Muscle layer of duodenum (tissue), 2 donors: ENCODE data around the gene RASIP1.
"Not testable (repeated sequence)": the region's sequence is repeated elsewhere in the genome, so short reads cannot be mapped to it uniquely, and the experiment has no call there.

Experiments used
- H3K27ac ChIP-seq: one replicate; pipeline ENCODE4 v1.7.0; 2013; ENCODE audit warnings: mild to moderate bottlenecking, low read length
- H3K27me3 ChIP-seq: one replicate; pipeline ENCODE4 v1.7.0; 2013; ENCODE audit warnings: low read depth, mild to moderate bottlenecking, control low read depth, low read length
- H3K36me3 ChIP-seq, 2 donors: one replicate each; pipeline ENCODE4 v1.7.0; 2013; ENCODE audit warnings: low read length in 2 of 2, control low read depth in 1 of 2, mild to moderate bottlenecking in 1 of 2; ENCODE audit not compliant: insufficient read depth in 2 of 2, control insufficient read depth in 1 of 2
- H3K4me1 ChIP-seq, 2 donors: one replicate each; pipeline ENCODE4 v1.7.0; 2013; ENCODE audit warnings: low read length in 2 of 2, mild to moderate bottlenecking in 2 of 2, control low read depth in 1 of 2, moderate library complexity in 1 of 2; ENCODE audit not compliant: insufficient read depth in 2 of 2, control insufficient read depth in 1 of 2
- H3K4me3 ChIP-seq, 2 donors: one replicate each; pipeline ENCODE4 v1.7.0; 2013; ENCODE audit warnings: low read length in 2 of 2, low read depth in 1 of 2, mild to moderate bottlenecking in 1 of 2
- H3K9me3 ChIP-seq, 2 donors: one replicate each; pipeline ENCODE4 v1.7.0; 2013; ENCODE audit warnings: low read length in 2 of 2, control low read depth in 1 of 2, mild to moderate bottlenecking in 1 of 2; ENCODE audit not compliant: control insufficient read depth in 1 of 2
- donor health status: healthy.

The RASIP1 gene, protein sequence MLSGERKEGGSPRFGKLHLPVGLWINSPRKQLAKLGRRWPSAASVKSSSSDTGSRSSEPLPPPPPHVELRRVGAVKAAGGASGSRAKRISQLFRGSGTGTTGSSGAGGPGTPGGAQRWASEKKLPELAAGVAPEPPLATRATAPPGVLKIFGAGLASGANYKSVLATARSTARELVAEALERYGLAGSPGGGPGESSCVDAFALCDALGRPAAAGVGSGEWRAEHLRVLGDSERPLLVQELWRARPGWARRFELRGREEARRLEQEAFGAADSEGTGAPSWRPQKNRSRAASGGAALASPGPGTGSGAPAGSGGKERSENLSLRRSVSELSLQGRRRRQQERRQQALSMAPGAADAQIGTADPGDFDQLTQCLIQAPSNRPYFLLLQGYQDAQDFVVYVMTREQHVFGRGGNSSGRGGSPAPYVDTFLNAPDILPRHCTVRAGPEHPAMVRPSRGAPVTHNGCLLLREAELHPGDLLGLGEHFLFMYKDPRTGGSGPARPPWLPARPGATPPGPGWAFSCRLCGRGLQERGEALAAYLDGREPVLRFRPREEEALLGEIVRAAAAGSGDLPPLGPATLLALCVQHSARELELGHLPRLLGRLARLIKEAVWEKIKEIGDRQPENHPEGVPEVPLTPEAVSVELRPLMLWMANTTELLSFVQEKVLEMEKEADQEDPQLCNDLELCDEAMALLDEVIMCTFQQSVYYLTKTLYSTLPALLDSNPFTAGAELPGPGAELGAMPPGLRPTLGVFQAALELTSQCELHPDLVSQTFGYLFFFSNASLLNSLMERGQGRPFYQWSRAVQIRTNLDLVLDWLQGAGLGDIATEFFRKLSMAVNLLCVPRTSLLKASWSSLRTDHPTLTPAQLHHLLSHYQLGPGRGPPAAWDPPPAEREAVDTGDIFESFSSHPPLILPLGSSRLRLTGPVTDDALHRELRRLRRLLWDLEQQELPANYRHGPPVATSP

DNA sequence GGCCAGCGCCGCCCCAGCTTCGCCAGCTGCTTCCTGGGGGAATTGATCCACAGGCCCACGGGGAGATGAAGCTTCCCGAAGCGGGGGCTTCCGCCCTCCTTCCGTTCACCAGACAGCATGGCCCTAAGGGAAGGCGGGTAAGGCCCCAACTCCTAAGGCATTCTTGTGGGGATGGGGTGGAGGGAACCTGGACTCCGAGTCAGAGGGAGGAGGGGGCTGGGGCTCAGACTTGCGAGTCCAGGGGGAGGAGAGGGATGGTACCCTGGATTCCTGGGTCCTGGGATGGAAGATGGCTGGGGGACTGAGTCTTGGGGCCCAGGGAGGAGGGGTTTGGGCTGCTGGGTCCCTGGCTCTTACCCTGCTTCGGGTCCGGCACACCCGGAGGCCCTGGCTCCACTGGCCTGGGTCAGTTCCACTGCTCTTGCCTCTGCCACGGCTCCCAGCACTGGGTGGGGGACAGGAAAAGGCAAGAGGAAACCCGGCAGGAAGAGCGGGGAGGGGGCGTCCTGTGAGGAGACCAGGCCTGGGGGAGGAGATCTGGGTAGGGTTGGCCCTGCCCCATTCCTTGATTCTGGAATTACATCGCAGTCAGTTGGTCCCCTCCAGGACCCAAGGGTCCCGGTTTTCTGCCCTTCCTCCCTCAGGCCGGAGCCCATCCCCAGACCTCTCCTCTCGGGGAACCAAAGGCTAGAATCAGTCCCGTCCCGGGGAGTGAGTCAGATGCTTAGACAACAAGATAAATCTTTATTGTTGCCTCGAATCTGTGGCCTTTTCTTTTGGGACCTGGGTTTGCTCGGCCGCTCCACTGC is at the start of gene RASIP1:
RASIP1 (minus strand) TSS at position 447 of the 809 bp plus-strand sequence; CDS start at position 119, 328 bp downstream.
- no peaks in the 10 kb centered on the region for H3K36me3 ChIP-seq
- peak within 1 kb of the TSS; percentile 1 to 62 for H3K4me3 ChIP-seq
- peak within 1 kb of the TSS; percentile 16 for H3K27ac ChIP-seq
- H3K27me3 ChIP-seq, result peaks cover 6% of the 10 kb centered on the region
- peaks cover 0 to 5% of the 10 kb centered on the region in 2 donors for H3K4me1 ChIP-seq
- no peaks in the 10 kb centered on the region for H3K9me3 ChIP-seq

GRCh38 chr19:48787331-48787730 is 46.9 kb upstream of the RASIP1 start:
- not testable (repeated sequence) for H3K4me1 ChIP-seq, H3K27ac ChIP-seq, H3K9me3 ChIP-seq, H3K4me3 ChIP-seq, H3K36me3 ChIP-seq, H3K27me3 ChIP-seq

DNA sequence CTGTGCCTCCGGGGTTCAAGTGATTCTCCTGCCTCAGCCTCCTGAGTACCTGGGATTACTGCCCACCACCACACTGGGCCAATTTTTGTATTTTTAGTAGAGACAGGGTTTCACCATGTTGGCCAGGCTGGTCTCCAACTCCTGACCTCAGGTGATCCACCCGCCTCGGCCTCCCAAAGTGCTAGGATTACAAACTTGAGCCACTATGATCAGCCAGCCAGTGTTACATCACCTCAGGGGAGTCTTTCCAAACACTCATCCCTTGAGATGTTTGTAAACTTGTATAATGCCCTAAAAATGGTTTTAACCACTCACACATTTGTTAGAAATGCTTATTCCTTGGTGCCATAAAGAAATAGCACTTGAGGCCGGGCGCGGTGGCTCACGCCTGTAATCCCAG is 46.0 kb upstream of the RASIP1 start:
- H3K4me3 ChIP-seq, H3K27me3 ChIP-seq, H3K27ac ChIP-seq, H3K9me3 ChIP-seq, H3K36me3 ChIP-seq, H3K4me1 ChIP-seq: not testable (repeated sequence)

DNA sequence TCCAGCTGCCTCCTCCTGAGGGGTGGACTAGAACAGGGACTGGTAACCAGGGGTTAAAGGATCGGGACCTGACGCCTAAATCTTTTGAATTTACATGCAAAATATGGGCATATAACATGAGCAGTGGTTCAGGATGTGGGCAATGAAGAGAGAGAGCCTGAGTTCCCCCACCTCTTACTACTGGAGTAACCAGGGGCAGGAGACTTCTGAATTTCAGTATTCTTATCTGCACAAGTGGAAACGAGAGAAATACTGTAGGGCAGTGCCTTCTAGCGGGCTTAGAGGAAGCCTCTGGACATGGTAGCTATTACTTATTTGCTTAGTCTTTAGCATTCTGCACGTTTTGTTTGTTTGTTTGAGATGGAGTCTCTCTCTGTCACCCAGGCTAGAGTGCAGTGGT is 44.1 kb upstream of the RASIP1 start:
- Histone ChIP-seq H3K36me3 (no peaks in the 10 kb centered on the region), H3K27me3 (no peaks in the 10 kb centered on the region), H3K4me1 (peaks cover 0 to 10% of the 10 kb centered on the region in 2 donors), H3K9me3 (no peaks in the 10 kb centered on the region), H3K27ac (no peak overlapping the region), H3K4me3 (no peak overlapping the region)

GRCh38 chr19:48780631-48781391 is 40.4 kb upstream of the RASIP1 start:
- H3K36me3 ChIP-seq, result no peaks in the 10 kb centered on the region
- H3K27ac ChIP-seq, result peak overlapping the region; percentile 56
- H3K27me3 ChIP-seq, result no peaks in the 10 kb centered on the region
- H3K4me1 ChIP-seq, result peaks cover 0 to 10% of the 10 kb centered on the region in 2 donors
- H3K4me3 ChIP-seq, result no peak overlapping the region
- H3K9me3 ChIP-seq, result no peaks in the 10 kb centered on the region

GRCh38 chr19:48779636-48780035 is 39.2 kb upstream of the RASIP1 start:
- H3K27me3 ChIP-seq, result no peaks in the 10 kb centered on the region
- H3K9me3 ChIP-seq, result no peaks in the 10 kb centered on the region
- peaks cover 0 to 10% of the 10 kb centered on the region in 2 donors for H3K4me1 ChIP-seq
- H3K27ac ChIP-seq, result no peak overlapping the region
- H3K36me3 ChIP-seq, result no peaks in the 10 kb centered on the region
- H3K4me3 ChIP-seq, result no peak overlapping the region

DNA sequence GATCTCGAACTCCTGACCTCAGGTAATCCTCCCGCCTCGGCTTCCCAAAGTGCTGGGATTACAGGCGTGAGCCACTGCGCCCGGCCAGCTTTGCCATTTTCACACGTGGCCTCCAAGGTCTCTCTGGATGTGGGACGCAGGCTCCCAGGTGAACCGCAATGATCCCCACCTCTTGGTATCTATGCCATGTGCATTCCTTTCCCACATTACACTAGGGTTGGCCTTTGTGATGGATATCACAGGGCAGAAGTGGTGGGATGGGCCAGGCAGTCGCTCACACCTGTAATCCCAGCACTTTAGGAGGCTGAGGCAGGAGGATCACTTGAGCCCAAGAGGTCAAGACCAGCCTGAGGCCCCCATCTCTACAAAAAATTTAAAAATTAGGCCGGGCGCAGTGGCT is 37.3 kb upstream of the RASIP1 start:
- peaks cover 0 to 10% of the 10 kb centered on the region in 2 donors for H3K4me1 ChIP-seq

DNA sequence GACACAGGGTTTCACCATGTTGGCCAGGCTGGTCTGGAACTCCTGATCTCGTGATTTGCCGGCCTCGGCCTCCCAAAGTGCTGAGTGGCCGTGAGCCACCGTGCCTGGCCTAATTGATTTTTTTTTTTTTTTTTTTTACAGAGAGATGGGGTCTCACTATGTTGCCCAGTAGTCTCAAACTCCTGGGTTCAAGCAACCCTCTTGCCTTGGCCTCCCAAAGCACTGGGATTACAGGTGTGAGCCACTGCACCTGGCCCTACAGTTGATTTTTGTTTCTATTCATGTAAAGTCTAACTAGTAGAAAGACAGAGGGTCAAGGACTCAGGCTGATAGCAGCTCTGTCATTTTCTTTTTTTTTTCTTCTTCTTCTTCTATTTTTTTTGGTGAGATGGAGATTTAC is 36.7 kb upstream of the RASIP1 start:
- Histone ChIP-seq H3K4me3 (no peak overlapping the region), H3K36me3 (no peaks in the 10 kb centered on the region)

More for the DNA sequence above, 37.3 kb upstream of the RASIP1 start:
- Histone ChIP-seq H3K27ac (no peak overlapping the region), H3K36me3 (no peaks in the 10 kb centered on the region), H3K27me3 (no peaks in the 10 kb centered on the region), H3K4me3 (no peak overlapping the region), H3K9me3 (no peaks in the 10 kb centered on the region)

DNA sequence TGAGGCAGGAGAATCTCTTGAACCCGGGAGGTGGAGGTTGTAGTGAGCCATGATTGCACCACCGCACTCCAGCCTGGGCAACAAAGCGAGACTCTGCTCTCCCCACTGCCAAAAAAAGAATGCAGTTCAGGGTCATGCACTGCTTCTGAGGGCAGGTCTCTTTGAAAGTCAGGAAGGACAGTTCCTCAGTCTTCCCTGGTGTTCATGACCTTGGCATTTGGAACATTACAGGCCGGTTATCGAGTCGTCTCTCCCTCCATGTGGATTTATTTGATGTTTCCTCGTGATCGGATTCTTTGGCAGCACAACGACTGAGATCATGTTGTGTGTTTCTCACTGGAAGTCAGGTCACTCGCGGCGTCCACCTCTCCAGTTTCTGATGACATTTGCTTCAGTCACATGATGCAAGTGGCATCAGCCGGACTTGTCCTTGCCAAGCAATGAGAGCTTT is 32.1 kb upstream of the RASIP1 start:
- no peaks in the 10 kb centered on the region for H3K9me3 ChIP-seq
- H3K4me1 ChIP-seq, result no peaks in the 10 kb centered on the region
- H3K4me3 ChIP-seq, result no peak overlapping the region
- H3K27me3 ChIP-seq, result no peaks in the 10 kb centered on the region
- no peaks in the 10 kb centered on the region for H3K36me3 ChIP-seq
- H3K27ac ChIP-seq, result no peak overlapping the region

More for the DNA sequence above, 36.7 kb upstream of the RASIP1 start:
- Histone ChIP-seq H3K4me1 (peaks cover 0 to 10% of the 10 kb centered on the region in 2 donors), H3K9me3 (no peaks in the 10 kb centered on the region), H3K27me3 (no peaks in the 10 kb centered on the region), H3K27ac (no peak overlapping the region)

DNA sequence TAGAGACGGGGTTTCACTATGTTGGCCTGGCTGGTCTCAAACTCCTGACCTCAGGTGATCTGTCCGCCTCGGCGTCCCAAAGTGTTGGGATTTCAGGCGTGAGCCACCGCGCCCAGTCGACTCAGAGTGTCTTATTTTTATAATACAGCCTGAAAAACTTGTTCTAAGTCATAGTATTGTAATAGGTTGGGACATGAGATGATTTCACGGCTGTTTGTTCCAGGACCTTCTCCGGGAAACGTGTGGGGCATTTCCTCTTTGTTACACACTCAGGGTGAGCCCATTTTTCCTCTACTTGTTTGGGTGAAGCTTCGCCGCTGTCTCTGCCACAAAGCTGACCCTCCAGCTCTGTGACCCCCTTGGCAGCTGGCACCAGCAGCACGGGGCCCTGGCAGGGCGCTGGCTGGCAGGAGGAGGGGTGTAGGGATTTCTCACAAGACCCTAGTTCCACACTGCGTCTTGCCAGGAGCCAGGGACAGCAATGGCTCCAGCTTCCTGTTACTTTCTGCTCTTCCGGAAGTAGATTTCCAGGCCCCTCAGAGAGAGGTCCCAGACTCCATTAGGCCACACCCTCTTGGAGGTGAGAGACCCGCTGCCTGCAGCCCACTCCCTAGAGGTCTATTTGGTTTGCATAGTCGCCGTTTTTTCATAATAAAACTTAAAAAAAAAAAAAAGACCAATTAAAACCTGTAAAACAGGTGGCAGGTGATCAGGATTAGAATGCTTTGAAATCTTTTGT is 30.5 kb upstream of the RASIP1 start:
- H3K36me3 ChIP-seq, result no peaks in the 10 kb centered on the region
- H3K4me3 ChIP-seq, result no peak overlapping the region
- H3K27me3 ChIP-seq, result no peaks in the 10 kb centered on the region
- H3K27ac ChIP-seq, result no peak overlapping the region
- H3K4me1 ChIP-seq, result no peaks in the 10 kb centered on the region
- H3K9me3 ChIP-seq, result no peaks in the 10 kb centered on the region
